ENCODE data around the gene MKNK2.
A peak's percentile ranks its signal among the peaks of the same experiment; 100 is the strongest.

MKNK2 gene

DNA sequence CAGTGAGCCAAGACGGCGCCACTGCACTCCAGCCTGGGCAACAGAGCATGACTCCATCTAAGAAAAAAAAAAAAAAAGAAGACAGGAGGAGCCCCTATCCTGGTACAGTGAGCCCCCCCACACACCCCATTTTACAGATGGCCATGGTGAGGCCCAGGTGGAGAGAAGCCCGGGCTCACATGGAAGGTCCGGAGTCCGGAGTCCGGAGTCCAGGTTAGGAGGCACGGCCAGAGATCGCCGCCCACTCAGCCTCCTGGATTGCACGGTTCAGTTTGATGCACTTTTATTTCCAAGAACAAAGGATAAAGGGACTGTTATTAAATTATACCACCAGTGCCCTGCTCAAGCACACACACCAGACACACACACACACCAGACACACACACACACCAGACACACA, 24.3 kb downstream of the MKNK2 start:
- no peak for DNase-seq

DNA sequence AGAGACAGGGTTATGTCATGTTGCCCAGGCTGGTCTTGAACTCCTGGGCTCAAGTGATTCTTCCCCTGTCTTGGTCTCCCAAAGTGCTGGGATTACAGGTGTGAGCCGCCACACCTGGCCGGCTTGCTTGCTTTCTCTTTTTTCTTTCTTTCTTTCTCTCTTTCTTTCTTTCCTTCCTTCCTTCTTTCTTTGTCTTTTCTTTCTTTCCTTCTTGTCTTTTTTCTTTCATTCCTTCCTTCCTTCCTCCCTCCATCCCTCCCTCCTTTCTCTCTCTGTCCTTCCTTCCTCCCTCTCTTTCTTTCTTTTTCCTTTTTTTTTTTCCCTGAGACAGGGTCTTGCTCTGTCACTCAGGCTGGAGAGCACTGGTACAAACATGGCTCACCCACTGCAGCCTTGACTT, 28.8 kb downstream of the MKNK2 start:
- no peak for DNase-seq

DNA sequence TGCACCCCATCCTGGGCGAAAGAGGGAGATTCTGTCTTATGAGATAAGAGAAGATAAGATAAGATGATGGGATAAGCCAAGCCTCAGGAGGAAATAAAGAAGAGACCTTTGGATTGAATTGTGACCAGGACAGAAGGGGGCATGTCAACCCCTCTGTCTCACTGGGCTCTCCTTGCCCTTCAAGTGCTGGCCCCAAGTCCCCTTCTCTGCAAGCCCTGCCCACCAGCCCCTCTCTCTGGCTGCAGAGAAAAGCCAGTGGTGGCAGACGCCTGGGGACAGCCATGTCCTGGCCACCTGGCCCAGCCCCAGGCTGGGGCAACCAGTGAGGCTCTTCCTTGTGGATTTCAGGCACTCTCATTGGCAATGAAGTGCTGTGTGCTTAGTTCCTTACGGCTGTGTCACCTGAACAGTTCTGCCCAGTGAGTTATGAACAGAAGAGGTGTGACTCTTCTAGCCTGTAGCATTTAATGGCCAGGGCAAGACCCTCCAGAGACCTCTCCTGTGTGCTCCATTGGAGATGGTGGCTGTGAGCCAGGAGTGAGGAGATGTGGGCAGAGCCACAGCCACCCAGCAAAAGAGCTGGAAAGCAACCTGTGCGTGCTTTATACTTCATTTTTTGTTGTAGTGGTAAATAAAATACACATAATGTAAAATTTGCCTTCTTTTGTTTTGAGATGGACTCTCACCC, 29.4 kb downstream of the MKNK2 start:
- no peak for DNase-seq

DNA sequence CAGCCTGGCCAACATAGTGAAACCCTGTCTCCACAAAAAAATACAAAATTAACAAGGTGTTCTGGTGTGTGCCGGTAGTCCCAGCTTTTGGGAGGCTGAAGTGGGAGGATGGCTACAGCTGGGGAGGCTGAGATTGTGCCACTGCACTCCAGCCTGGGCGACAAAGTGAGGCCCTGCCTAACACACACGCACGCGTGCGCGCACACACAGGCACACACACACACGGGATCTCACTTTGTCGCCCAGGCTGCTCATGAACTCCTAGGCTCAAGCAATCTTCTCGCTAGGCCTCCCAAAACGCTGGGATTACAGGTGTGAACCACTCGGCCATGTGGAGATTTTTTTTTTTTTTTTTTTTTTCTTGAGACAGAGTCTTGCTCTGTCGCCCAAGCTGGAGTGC, 32.3 kb downstream of the MKNK2 start:
- no peak for DNase-seq

DNA sequence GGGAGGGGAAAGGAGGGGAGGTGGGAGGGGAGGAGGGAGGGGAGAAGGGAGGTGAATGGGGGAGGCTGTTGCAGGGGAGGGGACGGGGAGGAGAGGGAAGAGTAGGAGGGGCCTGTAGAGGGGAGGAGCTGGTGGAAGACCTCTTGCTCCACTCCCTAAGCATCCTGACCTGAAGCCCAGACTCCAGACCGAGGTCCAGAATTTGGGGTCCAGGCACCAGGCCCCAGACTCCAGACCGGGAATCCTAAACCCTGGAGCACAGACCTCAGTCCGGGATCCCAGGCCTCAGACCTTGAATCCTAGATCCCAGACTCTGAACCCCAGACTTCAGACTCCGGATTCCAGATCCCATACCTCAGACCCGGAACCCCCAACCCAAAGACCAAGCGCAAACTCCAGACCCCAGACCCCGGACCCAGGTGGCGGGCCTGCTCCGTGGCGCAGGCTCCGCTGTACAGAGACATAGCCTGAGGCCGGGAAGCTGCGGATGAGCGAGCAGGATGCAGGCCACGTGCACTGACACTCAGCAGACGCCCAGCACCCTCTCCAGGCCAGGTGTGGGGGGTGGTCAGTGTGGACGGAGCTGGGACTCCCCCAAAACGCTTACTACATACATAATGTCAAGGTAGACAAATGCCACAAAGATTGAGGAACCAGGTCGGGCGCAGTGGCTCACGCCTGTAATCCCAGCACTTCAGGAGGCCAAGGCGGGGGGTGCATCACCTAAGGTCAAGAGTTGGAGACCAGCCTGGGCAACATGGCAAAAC, 34.8 kb downstream of the MKNK2 start:
- DNase-seq: peak; percentile 73

DNA sequence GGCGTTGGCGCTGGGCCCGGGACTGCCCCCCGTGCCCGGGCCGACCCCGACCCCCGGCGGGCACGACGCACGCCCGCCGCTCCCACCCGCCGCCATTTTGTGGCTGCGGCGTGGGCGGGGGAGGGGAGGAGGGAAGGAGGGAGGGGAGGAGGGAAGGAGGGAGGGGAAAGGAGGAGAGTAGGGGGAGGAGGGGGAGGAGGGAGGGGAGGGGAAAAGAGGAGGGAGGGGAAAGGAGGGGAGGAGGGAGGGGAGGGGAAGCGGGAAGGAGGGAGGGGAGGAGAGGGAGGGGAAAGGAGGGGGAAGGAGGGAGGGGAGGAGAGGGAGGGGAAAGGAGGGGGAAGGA, 35.5 kb downstream of the MKNK2 start, which contains the start of gene BTBD2:
BTBD2 (minus strand) TSS at position 107 of the 343 bp plus-strand sequence; CDS start at position 96, 11 bp downstream.
- peak; percentile 38 for DNase-seq

DNA sequence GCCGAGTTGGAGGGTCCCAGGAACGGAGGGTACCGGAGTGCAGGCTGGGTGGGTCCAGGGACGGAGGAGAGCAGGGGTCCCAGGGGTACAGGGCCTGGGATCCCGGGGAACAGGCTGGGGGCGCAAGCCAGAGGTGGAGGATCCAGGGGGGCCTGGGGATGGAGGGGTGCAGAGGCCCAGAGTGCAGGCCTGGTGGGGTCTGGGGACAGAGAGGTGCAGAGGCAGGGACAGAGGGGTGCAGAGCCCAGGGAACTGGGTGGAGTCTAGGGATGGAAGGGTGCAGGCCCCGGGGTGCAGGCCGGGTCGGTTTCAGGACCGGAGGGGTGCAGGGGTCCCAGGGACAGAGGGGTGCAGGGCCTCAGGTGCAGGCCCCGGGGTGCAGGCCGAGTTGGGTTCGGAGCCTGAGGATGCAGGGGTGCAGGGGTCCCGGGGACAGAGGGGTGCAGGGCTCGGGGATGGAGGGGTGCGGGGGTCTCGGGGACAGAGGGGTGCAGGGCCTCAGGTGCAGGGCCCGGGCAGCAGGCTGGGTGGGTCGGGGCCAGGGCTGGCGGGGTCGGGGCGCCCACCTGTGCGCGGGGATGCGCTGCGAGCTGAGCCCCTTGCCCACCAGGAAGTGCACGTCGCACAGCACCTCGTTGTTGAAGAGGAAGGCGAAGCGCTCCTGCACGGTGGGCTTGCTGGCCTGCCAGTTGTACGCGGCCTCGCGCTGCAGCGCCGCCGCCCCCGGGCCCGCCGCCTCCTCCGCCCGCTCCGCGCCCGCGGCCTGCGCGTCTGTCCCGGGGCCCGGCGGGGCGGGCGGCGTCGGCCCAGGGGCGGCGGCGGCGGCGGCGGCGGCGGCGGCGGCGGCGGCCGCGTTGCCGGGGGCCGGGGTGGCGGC, 36.1 kb downstream of the MKNK2 start:
- DNase-seq: no peak

DNA sequence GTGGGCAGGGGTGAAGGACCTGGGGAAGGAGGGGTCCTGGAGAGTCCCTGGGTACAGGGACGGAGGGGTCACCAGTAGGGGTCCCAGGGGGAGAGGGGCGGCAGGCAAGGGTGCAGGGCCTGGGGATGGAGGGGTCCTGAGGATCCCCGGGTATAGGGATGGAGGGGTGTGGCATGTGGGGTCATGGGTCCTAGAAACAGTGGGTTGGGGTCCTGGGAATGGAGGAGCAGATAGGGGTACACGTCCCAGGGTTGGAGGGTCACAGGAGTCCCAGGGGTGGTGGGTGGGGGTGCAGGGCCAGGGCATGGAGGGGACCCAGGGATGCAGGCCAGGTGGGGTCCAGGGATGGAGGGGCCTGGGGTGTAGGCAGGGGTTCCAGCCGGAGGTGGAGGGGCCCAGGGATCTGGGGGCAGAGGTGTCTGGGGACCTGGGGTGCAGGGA, 36.9 kb downstream of the MKNK2 start:
- DNase-seq: no peak

DNA sequence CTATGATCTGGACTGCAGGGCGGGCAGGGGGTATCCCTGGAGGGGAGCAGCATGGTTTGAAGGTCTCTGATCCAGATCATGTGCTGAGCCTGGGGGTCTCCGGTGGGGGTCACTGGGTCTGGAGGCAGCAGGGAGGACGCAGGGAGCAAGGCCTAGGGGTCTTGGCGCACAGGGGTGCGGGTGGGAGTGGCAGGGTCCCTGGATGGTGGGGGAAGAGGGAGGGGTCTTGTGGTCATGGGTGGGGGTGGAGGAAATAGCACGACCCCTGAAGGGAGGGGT, 37.4 kb downstream of the MKNK2 start:
- no peak for DNase-seq

DNA sequence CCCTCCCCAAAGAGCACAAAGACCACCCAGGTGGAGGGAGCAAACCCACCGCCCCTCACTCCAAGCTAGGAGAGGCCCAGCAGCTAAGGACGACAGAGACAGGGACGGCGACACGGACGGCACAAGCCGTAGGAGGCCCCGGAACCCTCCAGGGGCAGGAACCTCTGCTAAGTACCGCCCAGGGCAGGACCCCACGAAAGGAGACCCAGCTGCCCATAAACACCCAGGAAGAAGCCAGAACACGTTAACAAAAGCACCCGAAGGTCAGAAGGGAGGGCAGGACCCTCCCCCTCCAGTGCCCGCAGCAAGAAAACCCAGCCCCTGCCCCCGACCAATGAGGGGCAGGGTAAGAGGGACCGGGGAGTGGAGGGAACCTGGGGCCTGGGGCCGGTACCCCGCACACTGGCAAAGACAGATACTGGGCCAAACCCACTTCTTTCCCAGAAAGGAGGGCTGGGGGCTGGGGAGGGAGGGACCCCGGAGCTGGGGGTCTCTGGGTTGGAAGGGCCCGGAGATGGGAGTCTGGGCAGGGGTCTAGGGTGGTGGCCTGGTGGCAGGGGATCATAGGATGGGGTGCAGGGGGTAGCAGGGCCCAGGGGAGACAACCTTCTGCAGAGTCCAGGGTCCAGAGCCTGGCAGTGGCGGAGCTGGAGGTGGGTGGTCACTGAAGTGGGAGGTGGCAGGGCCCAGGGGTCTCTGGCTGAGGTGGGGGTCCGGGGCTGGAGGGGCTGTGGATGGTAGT, 37.9 kb downstream of the MKNK2 start:
- DNase-seq: no peak

DNA sequence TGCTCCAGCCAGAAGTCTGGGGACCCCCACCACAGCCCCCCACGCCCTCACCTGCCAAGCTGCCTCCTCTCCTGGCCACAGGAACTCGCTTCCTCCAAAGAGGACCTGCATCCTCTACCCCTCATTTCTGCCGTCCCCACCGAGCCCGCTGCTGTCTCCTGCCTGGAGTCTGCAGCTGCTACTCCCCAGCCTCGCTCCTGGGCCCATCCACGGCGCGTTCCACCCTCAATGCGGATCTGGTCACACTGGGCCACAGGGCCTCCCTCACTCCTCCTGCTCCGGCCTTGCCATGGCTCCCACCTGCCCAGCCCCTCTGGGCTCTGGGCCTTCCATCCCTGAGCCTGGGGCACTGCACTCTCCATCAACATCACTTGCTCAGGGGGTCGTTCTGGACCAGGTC, 39.9 kb downstream of the MKNK2 start:
- DNase-seq: no peak

DNA sequence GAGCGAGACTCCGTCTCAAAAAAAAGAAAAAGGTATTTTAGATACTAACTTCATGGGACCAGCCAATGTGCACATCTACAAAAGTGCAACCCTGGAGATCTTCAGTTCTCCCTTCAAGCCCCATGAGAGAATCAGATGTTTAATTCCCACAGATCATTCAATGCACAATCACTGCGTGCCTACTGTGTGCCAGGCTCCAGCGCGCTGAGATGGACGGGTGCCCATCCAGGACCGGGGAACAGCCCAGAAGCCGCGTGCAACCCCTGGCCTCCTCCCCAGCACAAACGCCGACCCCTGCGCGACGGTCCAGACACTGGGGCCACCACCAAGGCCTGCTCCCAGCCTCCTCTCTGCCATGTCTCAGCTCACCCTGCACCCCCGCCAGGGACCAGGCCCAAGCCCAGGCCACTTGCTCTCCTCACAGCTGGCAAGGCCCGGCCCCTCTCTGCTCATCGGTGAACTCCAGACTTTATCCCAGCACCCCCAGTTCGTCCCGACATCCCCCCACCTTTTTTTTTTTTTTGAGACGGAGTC, 40.8 kb downstream of the MKNK2 start:
- DNase-seq: no peak

DNA sequence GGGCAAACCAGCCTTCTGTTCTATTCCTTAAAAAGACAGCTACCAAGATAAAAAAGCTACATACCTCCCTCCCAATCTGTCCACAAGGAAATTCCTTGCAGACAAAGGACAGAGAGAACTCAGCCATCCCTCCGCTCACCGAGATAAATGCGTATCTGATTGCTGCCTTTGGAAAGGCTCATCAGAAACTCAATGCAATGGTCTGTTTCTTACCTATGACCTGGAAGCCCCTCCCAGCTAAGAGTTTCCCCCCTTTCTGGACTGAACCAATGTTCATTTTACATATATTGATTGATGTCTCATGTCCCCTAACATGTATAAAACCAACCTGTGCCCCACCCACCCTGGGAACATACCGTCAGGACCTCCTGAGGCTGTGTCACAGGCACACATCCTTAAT, 47.2 kb downstream of the MKNK2 start:
- no peak for DNase-seq

DNA sequence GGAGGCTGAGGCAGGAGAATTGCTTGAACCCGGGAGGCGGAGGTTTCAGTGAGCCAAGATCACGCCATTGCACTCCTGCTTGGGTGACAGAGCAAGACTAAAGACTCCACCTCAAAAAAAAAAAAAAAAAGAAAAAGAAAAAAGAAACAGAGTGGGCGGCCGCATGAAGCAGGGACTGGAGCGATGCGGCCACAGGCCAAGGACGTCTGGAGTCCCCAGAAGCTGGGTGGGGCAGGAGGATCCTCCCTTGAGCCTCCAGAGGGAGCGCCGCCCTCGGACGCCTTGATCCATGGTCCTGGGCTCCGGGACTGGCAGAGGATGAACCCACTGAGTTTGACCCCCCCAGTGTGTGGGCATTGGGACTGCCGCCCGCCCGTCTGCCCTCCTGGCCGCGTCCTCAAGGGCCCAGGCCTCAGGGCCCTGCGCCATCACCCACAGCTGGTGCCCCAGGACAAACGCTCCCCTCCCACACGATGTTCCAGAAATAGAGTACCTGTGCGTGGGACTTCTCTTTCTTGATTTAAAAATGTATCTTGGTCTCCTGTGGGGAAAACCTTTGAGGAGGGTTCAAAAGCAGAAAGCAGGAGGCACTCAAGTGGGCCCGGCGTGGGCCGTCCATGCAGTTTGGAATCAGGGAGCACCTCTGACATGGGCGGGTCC, 51.1 kb downstream of the MKNK2 start:
- no peak for DNase-seq

DNA sequence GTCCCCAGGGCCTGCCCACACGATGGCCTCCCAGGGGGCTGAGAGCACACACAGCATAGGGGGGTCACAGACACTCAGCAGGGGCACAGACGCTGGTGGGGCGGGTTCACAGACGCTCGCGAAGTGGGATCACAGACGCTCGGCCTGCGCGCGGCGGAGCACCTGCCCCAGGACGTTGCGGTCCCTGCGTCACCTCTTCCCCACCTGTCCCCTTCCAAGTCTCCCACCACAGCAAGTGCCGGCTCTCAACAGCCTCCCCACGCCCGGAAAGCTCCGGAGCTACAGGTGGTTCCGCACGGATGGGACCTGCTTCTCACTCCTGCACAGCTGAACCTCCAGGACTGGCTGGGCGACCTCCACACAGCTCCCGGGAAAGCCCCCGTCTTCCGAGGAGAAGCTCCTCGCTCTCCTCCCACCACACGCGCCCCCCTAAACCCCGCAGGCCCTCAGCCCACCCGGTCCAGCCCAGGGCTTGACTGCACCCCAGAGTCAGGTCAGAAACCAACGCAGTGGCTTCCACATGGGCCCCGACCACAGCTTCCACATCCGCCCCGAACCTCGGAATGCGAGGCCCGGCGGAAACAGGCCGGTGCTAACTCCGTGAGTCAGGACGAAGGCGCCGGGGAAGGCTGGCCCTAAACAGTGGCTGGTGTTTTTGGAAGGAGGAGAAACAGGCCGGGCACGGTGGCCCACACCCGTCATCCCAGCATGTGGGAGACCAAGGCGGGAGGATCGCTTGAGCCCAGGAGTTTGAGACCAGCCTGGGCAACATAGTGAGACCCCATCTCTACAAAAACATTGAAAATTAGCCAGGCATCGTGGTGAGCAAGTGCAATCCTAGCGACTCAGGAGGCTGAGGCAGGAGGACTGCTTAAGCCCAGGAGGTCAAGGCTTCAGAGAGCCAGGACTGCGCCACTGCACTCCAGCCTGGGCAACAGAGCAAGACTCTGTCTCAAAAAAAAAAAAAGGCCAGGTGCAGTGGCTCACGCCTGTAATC, 52.0 kb downstream of the MKNK2 start:
- no peak for DNase-seq

DNA sequence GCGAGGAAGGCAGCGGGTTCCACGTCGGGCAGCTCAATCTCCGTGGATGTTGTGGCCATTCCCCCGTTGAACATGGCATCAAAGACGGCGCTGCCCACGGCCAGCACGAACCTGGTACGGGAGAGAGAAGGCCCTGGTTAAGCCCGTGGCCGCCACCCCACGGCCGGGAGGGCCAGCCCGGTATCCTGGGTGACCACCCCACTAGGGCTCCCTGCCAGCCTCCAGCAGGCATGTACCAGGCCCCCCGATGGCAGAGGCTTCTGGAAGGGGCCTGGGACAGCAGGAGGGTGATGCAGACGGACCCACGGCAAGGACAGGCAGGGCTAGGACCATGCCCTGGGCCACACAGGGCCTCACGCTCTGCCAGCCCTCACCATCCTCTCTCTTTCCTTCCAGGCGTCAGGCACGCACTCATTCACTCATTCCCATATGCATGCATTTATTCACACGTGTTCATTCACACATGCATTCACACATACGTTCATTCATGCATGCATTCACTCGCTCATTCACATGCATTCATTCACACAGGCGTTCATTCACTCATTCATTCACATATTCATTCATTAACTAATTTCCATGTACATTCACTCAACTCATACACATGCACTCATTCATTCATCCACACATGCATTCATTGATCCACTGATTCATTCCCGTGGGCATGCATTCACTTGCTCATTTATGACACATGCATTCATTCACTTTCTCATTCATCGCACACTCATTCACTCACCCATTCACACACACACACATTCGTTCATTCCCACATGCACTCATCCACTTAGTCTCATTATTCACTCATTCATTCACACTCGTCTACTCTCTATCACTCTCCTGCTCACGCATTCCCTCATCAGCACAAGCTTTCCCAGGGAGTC, 53.5 kb downstream of the MKNK2 start:
- no peak for DNase-seq

DNA sequence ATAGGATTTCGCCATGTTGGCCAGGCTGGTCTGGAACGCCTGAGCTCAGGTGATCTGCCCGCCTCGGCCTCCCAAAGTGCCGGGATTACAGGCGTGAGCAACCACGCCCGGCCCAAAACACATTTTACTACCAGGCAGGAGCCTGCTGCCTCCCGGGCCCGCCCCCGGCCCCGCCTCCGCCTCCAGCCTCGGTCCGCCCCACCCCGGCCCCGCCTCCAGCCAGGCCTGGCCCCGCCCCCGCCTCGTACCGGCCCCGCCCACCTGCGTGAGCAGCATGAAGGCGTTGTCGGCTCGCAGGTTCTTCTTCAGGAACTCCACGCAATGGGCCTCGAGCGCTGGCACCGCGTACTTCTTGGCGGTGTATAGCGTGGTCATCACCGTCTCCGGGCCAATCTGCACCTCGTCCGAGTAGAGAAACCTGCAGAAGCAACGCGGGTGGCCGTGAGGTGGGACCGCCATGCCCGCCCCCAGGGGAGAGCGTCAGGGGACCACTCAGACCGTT, 58.2 kb downstream of the MKNK2 start:
- no peak for DNase-seq

DNA sequence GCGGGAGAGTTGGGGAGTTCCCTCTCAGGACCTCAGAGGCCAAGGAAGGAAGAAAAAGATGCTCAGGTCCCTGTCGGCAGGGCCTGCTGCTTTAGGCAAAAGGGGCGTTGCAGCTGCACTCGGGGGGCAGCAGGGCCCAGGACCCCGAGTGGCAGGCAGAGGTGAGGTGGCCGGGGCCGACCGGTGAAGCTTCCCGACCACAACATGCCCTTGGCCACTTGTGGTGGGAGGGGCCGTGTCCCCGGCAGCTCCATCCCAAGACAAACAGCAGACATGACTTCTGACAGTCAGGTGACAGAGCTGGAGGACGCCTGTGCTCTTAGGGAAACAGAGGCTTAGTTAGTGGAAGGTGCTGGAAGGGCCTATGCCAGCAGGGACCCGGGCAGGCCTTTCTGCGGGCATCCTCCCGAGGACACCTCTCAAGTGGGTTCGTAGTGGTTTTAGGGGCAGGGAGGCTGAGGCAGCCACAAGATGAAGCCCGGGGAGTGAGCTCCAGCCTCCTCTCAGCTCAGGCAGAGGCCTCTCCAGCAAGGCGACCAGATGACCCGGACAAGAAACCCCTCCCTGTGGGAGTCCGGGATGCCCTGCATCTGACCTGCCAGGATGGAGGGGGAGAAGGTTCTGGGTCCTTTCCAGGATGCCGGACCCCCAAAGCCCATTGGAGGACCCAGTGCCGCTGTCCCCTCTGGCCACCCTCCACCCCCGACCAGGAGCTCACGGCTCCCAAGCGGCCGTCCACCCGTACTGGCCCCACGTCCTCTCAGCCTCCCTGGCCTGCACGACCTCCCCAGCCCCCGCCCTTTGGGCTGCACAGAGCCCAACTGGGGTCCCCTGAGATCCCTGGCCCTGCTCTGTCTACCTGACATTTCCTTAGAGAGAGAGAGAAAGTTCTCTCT, 59.8 kb downstream of the MKNK2 start:
- DNase-seq: no peak
